OCI-LY3 (cell line): ENCODE measurements around the gene KLF12.

Source experiments
- EZH2phosphoT487 ChIP-seq: fragments of 200-600 bp; shearing (Covaris generic); IDR thresholded peaks from 2 replicates; pipeline ENCODE4 v1.6.1; 2018; ENCODE audit warnings: antibody characterized with exemption, mixed run types, low read depth
- TF ChIP-seq, protein P1 (sequence below): fragments of 200-600, 300-600 bp; sonication (generic); IDR thresholded peaks from 2 replicates; pipeline ENCODE4 v1.5.1; 2014; ENCODE audit warnings: antibody characterized with exemption, low read length, low read depth

DNA sequence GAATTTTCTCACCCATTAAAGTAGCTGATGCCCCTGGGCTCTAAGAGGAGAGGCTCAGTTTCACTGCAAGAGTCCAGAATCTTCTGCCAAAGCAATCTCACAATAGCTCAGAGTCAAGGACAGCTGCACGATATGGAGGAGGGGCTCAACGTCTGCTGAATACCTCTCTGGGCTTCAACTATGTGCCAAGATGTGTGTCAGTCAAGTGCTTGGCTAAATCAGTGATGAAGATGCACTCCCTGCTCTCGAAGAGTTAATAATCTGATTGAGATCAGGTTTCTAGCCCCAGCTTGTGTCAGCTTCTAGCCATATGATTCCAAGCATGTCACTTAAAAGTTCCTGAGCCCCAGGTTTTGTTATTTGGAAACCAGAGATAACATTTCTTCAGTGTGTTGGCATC is 46.8 kb downstream of the KLF12 start:
- TF ChIP-seq, protein P1, sequence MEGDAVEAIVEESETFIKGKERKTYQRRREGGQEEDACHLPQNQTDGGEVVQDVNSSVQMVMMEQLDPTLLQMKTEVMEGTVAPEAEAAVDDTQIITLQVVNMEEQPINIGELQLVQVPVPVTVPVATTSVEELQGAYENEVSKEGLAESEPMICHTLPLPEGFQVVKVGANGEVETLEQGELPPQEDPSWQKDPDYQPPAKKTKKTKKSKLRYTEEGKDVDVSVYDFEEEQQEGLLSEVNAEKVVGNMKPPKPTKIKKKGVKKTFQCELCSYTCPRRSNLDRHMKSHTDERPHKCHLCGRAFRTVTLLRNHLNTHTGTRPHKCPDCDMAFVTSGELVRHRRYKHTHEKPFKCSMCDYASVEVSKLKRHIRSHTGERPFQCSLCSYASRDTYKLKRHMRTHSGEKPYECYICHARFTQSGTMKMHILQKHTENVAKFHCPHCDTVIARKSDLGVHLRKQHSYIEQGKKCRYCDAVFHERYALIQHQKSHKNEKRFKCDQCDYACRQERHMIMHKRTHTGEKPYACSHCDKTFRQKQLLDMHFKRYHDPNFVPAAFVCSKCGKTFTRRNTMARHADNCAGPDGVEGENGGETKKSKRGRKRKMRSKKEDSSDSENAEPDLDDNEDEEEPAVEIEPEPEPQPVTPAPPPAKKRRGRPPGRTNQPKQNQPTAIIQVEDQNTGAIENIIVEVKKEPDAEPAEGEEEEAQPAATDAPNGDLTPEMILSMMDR, result no peak
- no peak for TF ChIP-seq EZH2phosphoT487
